Astrocyte (in vitro differentiated cells and primary cell): ENCODE data around the gene PTBP2. TPM values are rescaled to one million over a fixed set of nuclear protein-coding genes. Genes with fewer than 3 reads are reported as not detected.
A peak's percentile ranks its signal among the peaks of the same experiment; 100 is the strongest.

ENCODE experiments used
- DNase-seq: peaks from one replicate; pipeline ENCODE4 v3.0.0-alpha.2; 2010; ENCODE audit warnings: low read depth
- FAIRE-seq: peaks from 2 replicates; lab custom pipeline; 2011; peaks lifted over from hg19 to GRCh38; lab: Jason Lieb, UNC
- H2AFZ ChIP-seq: 2 replicates; pipeline ENCODE4 v1.6.0; 2012; ENCODE audit warnings: low read depth, low read length, inconsistent platforms
- H3K27ac ChIP-seq: 2 replicates; pipeline ENCODE4 v1.5.1; 2011; ENCODE audit warnings: low read depth, low read length, inconsistent platforms
- H3K27me3 ChIP-seq: 2 replicates; pipeline ENCODE4 v1.6.0; 2011; ENCODE audit warnings: low read length, inconsistent platforms; ENCODE audit not compliant: insufficient read depth
- H3K36me3 ChIP-seq: 2 replicates; pipeline ENCODE4 v1.5.1; 2011; ENCODE audit warnings: low read length, inconsistent platforms; ENCODE audit not compliant: insufficient read depth
- H3K4me1 ChIP-seq: 2 replicates; pipeline ENCODE4 v1.5.1; 2011; ENCODE audit warnings: low read length, inconsistent platforms; ENCODE audit not compliant: insufficient read depth
- H3K4me2 ChIP-seq: 2 replicates; pipeline ENCODE4 v1.6.0; 2012; ENCODE audit warnings: low read length, inconsistent platforms
- H3K4me3 ChIP-seq: 2 replicates; pipeline ENCODE4 v1.5.1; 2011; ENCODE audit warnings: low read depth, mild to moderate bottlenecking, low read length, inconsistent platforms; ENCODE audit not compliant: insufficient read depth
- H3K79me2 ChIP-seq: 2 replicates; pipeline ENCODE4 v1.6.0; 2012; ENCODE audit warnings: mild to moderate bottlenecking, low read length, inconsistent platforms; ENCODE audit not compliant: insufficient read depth
- H3K9ac ChIP-seq: 2 replicates; pipeline ENCODE4 v1.6.0; 2012; ENCODE audit warnings: mild to moderate bottlenecking, low read length, inconsistent platforms
- H3K9me3 ChIP-seq: 2 replicates; pipeline ENCODE4 v1.5.1; 2012; ENCODE audit warnings: low read depth, mild to moderate bottlenecking, low read length, inconsistent platforms; ENCODE audit not compliant: insufficient read depth
- H4K20me1 ChIP-seq: 2 replicates; pipeline ENCODE4 v1.6.0; 2012; ENCODE audit warnings: low read length, inconsistent platforms; ENCODE audit not compliant: insufficient read depth
- H3K27ac Mint-ChIP-seq: one replicate; pipeline ENCODE4 v1.8.0; 2021; ENCODE audit warnings: mild to moderate bottlenecking, mixed read lengths; ENCODE audit not compliant: unreplicated experiment
- H3K27me3 Mint-ChIP-seq: one replicate; pipeline ENCODE4 v1.8.0; 2021; ENCODE audit warnings: low read depth, mixed read lengths; ENCODE audit not compliant: unreplicated experiment
- H3K36me3 Mint-ChIP-seq: one replicate; pipeline ENCODE4 v1.8.0; 2021; ENCODE audit warnings: low read depth, mixed read lengths; ENCODE audit not compliant: unreplicated experiment
- H3K4me1 Mint-ChIP-seq: one replicate; pipeline ENCODE4 v1.8.0; 2021; ENCODE audit warnings: low read depth, mixed read lengths; ENCODE audit not compliant: unreplicated experiment
- H3K4me3 Mint-ChIP-seq: one replicate; pipeline ENCODE4 v1.8.0; 2021; ENCODE audit warnings: mild to moderate bottlenecking, moderate library complexity, mixed read lengths; ENCODE audit not compliant: unreplicated experiment
- H3K9me3 Mint-ChIP-seq: one replicate; pipeline ENCODE4 v1.8.0; 2021; ENCODE audit warnings: mild to moderate bottlenecking, mixed read lengths; ENCODE audit not compliant: unreplicated experiment
- CTCF ChIP-seq: IDR thresholded peaks from 2 replicates; pipeline ENCODE4 v1.5.1; 2011; ENCODE audit warnings: low read depth, mild to moderate bottlenecking, inconsistent platforms, low read length, moderate library complexity; ENCODE audit not compliant: insufficient read depth
- EZH2 ChIP-seq: IDR thresholded peaks from 2 replicates; pipeline ENCODE4 v1.6.1; 2012; ENCODE audit warnings: mild to moderate bottlenecking, low read length, inconsistent platforms; ENCODE audit not compliant: insufficient read depth
- total RNA-seq: library from RNA; stranded (reverse); gene quantifications from 2 replicates; pipeline ENCODE4 v1.2.1, GENCODE V29; 2021

PTBP2 gene
- total RNA-seq, 1 donor from 2014 or later: 20.7 TPM

GRCh38 chr1:96845464-96845863 is 123.9 kb downstream of the PTBP2 start:
- H3K4me1 ChIP-seq: no peaks in the 10 kb centered on the region
- no peaks in the 10 kb centered on the region for H4K20me1 ChIP-seq
- Mint-ChIP-seq H3K4me3 (no peak overlapping the region), H3K27me3 (no peaks in the 10 kb centered on the region), H3K4me1 (peaks cover 7% of the 10 kb centered on the region), H3K9me3 (no peaks in the 10 kb centered on the region), H3K27ac (no peak overlapping the region), H3K36me3 (no peaks in the 10 kb centered on the region)
- no peak overlapping the region for H3K9ac ChIP-seq
- no peaks in the 10 kb centered on the region for H3K36me3 ChIP-seq
- no peak overlapping the region for H3K4me2 ChIP-seq
- no peak overlapping the region for H3K4me3 ChIP-seq
- H3K27ac ChIP-seq: no peak overlapping the region
- DNase-seq: no peak
- no peaks in the 10 kb centered on the region for H3K27me3 ChIP-seq
- no peaks in the 10 kb centered on the region for H3K9me3 ChIP-seq
- no peak for FAIRE-seq
- no peak overlapping the region for H2AFZ ChIP-seq
- peak; percentile 22 for TF ChIP-seq CTCF
- TF ChIP-seq EZH2: no peak
- no peaks in the 10 kb centered on the region for H3K79me2 ChIP-seq

GRCh38 chr1:96861836-96862235 is 140.3 kb downstream of the PTBP2 start:
- TF ChIP-seq EZH2 (no peak), CTCF (no peak)
- no peaks in the 10 kb centered on the region for H4K20me1 ChIP-seq
- H3K27me3 ChIP-seq: no peaks in the 10 kb centered on the region
- no peak overlapping the region for H3K4me2 ChIP-seq
- no peak for DNase-seq
- no peak overlapping the region for H3K4me3 Mint-ChIP-seq
- H3K9ac ChIP-seq: no peak overlapping the region
- H3K79me2 ChIP-seq: no peaks in the 10 kb centered on the region
- H3K27me3 Mint-ChIP-seq: no peaks in the 10 kb centered on the region
- H2AFZ ChIP-seq: no peak overlapping the region
- H3K27ac ChIP-seq: no peak overlapping the region
- peaks cover 3% of the 10 kb centered on the region for H3K9me3 Mint-ChIP-seq
- H3K4me1 ChIP-seq: peaks cover 9% of the 10 kb centered on the region
- no peak overlapping the region for H3K27ac Mint-ChIP-seq
- no peak overlapping the region for H3K4me3 ChIP-seq
- no peaks in the 10 kb centered on the region for H3K4me1 Mint-ChIP-seq
- H3K36me3 ChIP-seq: no peaks in the 10 kb centered on the region
- no peak for FAIRE-seq
- H3K9me3 ChIP-seq: no peaks in the 10 kb centered on the region
- H3K36me3 Mint-ChIP-seq: peaks cover 2% of the 10 kb centered on the region

GRCh38 chr1:96863449-96863848 is 141.9 kb downstream of the PTBP2 start:
- no peaks in the 10 kb centered on the region for H3K27me3 Mint-ChIP-seq
- TF ChIP-seq EZH2 (no peak), CTCF (no peak)
- FAIRE-seq: no peak

More at GRCh38 chr1:96863449-96863848, 141.9 kb downstream of the PTBP2 start:
- Histone ChIP-seq H3K79me2 (no peaks in the 10 kb centered on the region), H3K4me3 (no peak overlapping the region), H3K4me1 (peaks cover 9% of the 10 kb centered on the region), H3K27ac (no peak overlapping the region), H3K36me3 (no peaks in the 10 kb centered on the region), H3K9me3 (no peaks in the 10 kb centered on the region), H3K9ac (no peak overlapping the region), H3K27me3 (no peaks in the 10 kb centered on the region), H3K4me2 (no peak overlapping the region), H2AFZ (no peak overlapping the region), H4K20me1 (no peaks in the 10 kb centered on the region)
- H3K27ac Mint-ChIP-seq: no peak overlapping the region
- peaks cover 3% of the 10 kb centered on the region for H3K9me3 Mint-ChIP-seq
- H3K4me3 Mint-ChIP-seq: no peak overlapping the region
- H3K36me3 Mint-ChIP-seq: peaks cover 2% of the 10 kb centered on the region
- DNase-seq: no peak
- H3K4me1 Mint-ChIP-seq: no peaks in the 10 kb centered on the region
